Kidney glomerular epithelial cell (primary cell): ENCODE data around the gene ZNF674.

Experiments
- DNase-seq: peaks from one replicate; lab custom pipeline; 2025; lab: John Stamatoyannopoulos, UW

The ZNF674 gene

DNA sequence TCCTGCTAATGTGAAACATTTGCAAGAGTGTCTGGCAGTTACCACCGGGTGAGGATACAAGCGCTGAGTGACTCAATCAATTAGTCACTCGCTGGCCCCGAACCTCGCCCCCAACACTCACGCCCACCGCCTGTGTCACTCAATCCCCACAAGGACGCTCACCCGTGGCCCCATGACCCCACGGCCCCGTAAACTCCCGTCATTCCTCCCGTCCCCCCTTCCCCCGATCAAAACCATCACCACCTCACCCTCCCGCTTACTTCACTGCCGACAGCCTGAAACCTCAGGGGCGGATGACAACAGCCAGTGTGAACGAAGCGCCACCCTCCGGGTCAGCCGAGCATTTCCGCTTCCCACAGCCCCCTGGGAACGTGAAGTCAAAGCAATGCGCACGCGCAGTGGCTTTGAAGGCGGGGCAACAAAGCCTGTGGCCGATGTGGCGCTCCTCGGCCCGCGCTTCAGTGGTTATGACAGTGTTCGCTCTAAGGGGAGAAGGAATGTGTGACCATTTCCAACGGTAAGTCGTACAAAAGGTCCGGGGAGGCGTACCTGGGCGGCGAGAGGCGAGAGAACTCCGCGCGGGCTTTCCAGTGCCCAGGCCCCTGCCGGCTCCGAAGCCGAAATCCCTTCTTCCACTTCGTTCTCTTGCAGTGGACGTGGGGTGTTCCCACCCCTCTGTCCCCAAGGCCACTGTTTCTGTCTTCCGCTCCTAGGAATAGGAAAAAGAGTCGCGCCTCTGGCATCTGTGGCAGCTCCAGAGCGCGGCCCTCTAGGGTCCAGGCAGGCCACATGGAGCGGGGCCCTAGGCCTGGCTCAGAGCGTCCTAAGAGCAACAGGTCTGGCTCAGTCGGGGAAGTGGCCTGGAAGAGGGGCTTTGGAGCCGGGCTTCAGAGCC is at the start of gene ZNF674:
Gene ZNF674, minus strand, starts transcription at position 311 of the 895 bp plus-strand sequence. CDS start 3,334 bp downstream, outside the sequence.
- peak; percentile 68 for DNase-seq

DNA sequence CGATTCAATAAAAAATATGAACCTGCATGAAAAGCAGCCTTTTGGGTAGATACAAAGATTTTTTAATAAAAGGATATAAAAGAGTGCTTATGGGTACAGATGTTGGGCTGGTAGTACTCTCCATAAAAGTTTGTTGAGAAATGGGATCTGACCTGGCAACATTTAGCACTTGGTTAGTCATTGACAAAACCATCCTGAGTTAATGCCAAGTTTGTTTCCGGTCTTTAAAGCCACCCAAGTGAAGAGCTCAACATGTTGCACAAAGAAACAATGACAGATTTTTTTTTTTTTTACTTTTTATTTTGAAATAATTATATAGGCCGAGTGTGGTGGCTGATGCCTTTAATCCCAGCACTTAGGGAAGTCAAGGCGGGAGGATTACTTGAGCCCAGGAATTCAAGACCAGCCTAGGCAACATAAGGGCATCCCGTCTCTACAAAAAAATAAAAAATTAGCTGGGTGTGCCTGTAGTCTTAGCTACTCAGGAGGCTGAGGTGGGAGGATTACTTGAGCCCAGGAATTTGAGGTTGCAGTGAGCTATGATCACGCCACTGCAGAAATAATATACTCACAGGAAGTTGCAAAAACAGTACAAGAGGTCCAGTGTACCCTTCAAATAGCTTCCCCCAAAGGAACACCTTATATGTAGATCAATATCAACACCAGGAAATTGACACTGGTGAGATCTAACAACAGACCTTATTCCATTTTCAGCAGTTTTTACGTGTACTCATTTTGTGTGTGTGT is 44.9 kb upstream of the ZNF674 start:
- peak; percentile 23 for DNase-seq

DNA sequence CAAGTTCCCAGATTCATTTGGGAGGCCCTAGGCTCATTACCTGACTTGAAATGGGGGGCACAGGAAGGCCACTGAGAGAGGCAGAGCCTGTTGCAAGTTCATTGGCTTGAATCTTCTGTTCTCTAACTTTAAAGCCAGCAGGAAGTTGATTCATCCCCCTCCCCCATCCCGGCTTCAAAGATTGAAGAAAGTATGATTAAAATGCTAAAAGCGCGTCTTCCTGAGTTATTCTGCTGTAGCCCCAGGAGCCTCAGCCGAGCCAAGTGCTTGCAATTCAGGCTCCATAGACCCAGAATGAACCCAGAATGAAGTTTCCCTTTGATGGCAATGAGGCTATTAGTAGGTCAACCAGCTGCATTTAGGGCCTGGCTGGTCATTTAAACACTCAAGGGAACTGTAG is 43.0 kb upstream of the ZNF674 start:
- no peak for DNase-seq

DNA sequence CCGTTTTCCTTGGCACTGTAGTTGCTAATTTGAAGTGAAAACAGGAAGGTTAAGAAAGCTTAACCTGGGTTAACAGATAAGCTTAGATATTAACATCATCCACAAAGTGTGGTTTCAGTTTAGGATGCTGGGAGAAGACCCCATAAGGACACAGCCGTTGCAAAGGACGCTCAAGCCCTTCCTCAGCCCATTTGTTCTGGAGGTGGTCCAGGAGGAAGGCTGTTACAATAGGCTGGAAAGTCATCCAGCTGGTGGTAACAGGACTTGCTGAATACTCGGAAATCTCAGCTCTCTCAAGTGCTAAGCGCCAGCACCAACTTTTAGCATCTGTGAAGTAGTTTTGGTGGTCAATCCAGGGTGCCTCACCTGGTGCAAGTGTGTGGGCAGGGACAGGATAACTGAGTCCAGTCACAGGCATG is 42.5 kb upstream of the ZNF674 start:
- no peak for DNase-seq

GRCh38 chrX:46587158-46587557 is 41.9 kb upstream of the ZNF674 start:
- peak; percentile 10 for DNase-seq

DNA sequence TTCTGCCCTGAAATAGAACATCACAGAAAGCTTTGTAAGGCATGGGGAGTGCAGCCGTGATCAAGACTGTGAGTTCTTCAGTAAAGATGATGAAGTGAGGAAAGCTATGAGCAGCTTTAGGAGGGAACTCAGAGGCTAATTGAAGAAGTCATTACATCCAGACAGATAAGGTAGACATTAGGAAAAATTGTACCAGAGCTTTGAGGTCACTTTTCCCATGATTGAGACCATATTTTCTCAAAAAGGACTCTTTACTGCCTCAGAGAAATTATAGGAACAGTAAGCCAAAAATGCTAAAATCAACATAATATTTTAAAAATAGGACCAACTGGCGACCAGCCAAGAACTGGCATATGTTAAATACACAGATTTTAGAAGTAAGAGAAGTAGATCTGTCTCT is 39.5 kb upstream of the ZNF674 start:
- DNase-seq, result no peak

- DNase-seq, result peak; percentile 22
Measured at GRCh38 chrX:46582966-46583365, 37.7 kb upstream of the ZNF674 start.

DNA sequence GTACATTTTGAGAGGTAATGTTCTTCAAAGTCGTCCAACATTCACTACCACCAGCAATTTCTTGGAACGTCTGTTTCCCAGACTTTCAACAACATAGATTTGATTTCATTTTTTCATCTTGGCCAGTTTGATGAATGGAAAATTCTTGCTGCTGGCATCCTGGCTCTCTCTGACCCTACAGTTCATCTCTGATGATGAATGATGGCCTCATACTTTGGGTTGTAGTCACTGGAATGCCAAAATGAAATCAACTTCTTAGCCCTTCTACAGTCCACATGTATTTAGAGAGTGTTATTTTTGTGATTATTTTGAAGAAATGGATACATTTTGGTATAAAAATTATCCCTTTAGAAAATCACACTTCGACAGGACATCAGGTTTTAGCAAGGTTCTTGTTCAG is 37.1 kb upstream of the ZNF674 start:
- peak; percentile 7 for DNase-seq

- DNase-seq, result no peak
Measured at GRCh38 chrX:46580613-46581012, 35.4 kb upstream of the ZNF674 start.

DNA sequence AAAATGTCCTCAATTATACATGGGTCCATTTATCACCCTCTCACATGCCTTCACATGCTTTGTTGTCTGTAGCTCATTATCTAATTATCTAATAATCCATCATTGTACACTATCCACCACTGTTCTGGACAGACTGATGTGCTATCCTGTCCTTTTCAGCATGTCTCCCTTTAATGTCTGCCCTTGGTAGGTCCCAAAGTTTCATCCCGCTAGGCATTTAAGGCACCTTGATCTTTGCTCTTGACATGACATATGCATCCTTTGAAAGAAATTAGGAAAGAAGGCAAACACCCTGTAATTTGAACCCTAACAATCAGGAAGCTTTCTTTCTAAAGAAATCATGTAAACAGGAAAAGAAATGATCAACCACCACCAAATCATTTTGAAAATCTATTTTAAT is 34.0 kb upstream of the ZNF674 start:
- no peak for DNase-seq

GRCh38 chrX:46577221-46578005 is 32.2 kb upstream of the ZNF674 start:
- DNase-seq, result peak; percentile 17

DNA sequence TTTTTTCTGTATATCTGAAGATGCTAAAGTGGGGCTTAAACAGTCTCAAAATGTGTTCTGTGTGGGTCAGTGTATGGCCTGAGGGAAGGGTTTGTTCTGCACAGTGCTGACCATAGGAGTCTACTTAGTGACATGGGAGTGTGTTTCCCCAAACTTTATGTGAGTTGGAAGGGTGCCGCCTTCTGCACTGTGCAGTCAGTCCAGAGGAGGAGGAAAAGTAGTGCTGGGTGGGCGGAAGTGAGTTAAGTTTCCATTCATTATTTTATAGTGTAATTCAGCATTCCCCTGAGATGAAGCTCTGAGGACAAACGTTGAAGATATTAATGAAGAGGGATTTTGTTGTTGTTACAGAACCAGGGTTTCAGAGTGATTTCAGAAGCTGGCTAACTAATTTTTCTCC is 31.2 kb upstream of the ZNF674 start:
- no peak for DNase-seq

GRCh38 chrX:46575991-46576392 is 30.8 kb upstream of the ZNF674 start:
- no peak for DNase-seq

DNA sequence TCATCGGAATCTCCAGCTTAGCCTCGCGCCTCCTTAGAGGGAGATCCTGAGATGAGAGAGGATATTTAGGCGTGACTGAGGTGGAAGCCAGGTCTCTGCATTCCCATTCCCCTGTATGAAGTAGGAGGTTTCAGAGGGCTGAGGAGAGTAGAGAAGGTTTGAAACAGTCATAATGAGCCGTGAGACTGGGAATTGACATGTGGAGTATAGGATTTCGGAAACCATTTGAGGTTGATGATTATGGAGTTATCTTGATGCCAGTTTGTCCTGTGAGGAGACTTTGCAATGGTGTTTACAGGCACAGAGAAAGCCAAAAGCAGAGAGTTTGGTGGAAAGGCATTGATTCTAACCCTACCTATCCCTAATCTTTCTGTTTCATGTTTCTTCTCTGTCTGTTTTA is 30.4 kb upstream of the ZNF674 start:
- no peak for DNase-seq

DNA sequence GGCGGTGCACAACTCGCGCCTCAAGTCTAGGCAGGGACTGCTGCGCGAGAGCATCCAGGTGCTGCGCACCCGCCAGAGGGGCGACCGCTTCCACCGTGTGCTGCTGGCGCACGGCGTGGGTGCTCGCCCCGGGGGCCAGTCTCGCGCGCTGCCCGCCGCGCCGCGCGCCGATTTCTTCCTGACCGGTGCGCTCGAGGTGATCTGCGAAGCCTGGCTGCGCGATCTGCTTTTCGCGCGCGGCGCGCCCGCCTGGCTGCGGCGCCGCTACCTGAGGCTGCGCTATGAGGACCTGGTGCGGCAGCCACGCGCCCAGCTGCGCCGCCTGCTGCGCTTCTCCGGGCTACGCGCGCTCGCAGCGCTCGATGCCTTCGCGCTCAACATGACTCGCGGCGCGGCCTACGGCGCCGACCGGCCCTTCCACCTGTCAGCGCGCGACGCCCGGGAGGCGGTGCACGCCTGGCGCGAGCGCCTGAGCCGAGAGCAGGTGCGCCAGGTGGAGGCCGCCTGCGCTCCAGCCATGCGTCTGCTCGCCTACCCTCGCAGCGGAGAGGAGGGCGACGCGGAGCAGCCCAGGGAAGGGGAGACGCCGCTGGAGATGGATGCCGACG is 29.7 kb upstream of the ZNF674 start:
- DNase-seq, result no peak

DNA sequence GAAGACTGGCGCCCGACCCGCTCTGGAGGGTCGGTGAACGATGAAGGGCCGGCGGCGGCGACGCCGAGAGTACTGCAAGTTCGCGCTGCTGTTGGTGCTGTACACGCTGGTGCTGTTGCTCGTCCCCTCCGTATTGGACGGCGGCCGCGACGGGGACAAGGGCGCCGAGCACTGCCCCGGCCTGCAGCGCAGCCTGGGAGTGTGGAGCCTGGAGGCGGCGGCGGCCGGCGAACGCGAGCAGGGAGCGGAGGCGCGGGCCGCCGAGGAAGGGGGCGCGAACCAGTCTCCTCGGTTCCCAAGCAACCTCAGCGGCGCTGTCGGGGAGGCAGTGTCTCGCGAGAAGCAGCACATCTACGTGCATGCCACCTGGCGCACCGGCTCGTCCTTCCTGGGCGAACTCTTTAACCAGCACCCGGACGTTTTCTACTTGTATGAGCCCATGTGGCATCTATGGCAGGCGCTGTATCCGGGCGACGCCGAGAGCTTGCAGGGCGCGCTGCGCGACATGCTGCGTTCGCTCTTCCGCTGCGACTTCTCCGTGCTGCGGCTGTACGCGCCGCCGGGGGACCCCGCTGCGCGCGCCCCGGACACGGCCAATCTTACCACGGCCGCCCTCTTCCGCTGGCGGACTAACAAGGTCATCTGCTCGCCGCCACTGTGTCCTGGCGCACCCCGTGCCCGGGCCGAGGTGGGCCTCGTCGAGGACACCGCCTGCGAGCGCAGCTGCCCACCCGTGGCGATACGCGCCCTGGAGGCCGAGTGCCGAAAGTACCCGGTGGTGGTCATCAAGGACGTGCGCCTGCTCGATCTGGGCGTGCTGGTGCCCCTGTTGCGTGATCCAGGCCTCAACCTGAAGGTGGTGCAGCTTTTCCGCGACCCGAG is 28.9 kb upstream of the ZNF674 start:
- DNase-seq, result peak; percentile 11

DNA sequence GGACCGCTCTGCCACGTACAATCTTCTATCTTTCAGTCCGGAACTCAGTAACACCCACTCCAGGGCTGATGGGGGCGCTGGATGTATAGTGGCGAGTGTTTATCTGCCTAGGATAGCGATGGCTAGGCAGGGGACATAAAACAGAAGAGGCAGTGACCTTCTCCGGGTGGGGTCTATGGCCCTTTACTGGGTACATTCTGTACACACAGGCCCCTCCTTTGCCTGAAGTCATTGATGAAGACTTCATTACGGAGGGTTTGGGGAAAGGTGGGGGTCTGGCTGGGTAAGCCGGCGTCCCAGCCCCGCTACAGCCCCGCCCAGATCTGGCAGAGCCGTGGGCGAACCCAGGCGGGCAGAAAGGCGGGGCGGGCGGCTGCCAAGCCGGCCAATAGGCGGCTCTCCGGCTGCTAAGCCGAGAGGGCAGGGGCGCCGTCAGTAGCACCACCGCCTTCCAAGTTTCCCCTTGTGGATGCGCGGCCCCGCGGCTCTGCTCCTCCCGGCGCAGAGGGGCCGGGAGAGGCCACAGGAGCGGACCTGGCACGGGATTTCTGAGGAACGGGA is 28.2 kb upstream of the ZNF674 start, which contains the start of gene CHST7:
Gene CHST7, plus strand, starts transcription at position 435 of the 561 bp plus-strand sequence. CDS start 167 bp downstream, outside the sequence.
- peak; percentile 14 for DNase-seq

DNA sequence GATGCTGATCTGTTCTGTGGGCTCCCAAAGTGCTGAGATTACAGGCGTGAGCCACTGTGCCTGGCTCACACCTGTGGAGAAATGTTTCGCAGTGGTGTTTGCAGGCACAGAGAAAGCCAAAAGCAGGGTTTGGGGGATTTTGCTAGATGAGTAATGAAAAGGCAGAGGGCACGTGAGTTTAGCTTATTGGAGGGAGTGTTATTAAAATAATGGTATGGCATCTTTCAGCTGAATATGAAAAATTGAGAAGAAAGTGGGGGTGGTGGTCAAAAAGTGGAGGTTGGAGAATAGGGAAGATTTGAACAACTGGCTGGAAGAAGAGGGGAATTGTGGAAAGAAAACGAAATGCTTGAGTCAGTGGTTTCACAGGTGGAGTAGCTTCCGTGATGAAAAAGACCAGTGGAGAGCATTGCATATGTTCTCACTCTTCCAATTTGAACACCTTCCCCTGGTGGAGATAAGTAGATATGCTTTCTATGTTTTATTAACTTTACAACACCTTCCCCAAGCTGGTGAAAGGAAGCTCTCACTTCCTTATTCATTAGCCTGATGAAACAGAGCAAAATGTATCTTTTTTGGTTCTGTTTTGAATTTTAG is 27.2 kb upstream of the ZNF674 start:
- no peak for DNase-seq

DNA sequence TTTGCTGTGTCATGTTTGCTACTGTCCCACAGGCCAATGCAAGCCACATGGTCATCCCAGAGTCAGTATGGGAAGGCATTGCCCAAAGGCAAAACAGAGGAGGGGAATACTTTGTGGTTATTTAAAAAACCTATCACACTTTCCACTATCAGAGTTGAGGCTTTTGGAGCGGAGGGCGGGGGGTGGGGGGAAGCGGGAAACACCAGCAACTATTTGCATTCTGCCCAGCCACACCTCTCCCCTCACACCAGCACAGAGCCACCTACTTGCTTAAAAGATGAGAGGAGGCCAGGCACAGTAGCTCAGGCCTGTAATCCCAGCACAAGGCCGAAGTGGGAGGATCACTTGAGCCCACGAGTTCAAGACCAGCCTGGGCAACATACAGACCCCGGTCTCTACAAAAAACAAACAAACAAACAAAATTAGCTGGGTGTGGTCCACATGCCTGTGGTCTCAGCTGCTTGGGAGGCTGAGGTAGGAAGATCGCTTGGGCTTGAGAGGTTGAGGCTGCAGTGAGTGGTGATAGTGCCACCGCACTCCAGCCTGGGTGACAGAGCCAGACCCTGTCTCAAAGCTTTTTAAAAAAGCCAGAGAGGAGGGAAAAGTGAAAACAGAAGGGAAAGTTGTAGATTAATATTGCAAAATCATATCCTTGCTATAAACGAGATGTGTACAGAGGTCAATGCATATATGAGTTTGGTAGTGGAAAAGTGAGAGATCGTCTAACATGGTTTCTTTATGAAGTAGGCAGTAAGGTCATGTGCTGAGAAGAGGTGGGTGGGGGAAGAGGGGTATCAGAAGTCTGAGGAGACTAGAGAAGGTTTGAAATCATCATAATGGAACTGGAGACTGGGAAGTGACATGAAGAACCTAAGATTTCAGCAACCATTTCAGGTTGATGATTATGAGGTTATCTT is 26.5 kb upstream of the ZNF674 start:
- DNase-seq, result no peak
